ENCODE data around the gene TMX2.

TMX2 gene

GRCh38 chr11:57727185-57727584 lies 14.8 kb downstream of the TMX2 start:
- no peaks in the 10 kb centered on the region for H3K27me3 ChIP-seq (ENCODE audit: low read depth, low read length)
- H3K4me3 ChIP-seq (ENCODE audit: low read length): no peak overlapping the region
- no peak overlapping the region for H3K4me2 ChIP-seq (ENCODE audit: low read length)
- no peak overlapping the region for H3K27ac ChIP-seq (ENCODE audit: low read length)
- no peaks in the 10 kb centered on the region for H3K9me3 ChIP-seq (ENCODE audit: insufficient read depth, low read length)
- TF ChIP-seq CTCF (IDR thresholded peaks at IDR 0.05; ENCODE audit: low read depth, low read length): no peak
- no peak for TF ChIP-seq EZH2phosphoT487 (IDR thresholded peaks at IDR 0.05; ENCODE audit: low read depth)
- H3K36me3 ChIP-seq (replicated peaks; ENCODE audit: low read depth, low read length): peaks cover 13% of the 10 kb centered on the region
- H3K79me2 ChIP-seq (ENCODE audit: low read length): peaks cover 91% of the 10 kb centered on the region
- no peak overlapping the region for H3K9ac ChIP-seq (ENCODE audit: low read length)
- peaks cover 33% of the 10 kb centered on the region for H3K4me1 ChIP-seq (ENCODE audit: low read length)
- no peaks in the 10 kb centered on the region for H4K20me1 ChIP-seq (ENCODE audit: insufficient read depth, low read length)
- H2AFZ ChIP-seq (ENCODE audit: low read depth, low read length): no peak overlapping the region

- Histone ChIP-seq H3K27ac (ENCODE audit: low read length) (peak overlapping the region; percentile 90), H3K9ac (ENCODE audit: low read length) (peak overlapping the region; percentile 65), H3K4me3 (ENCODE audit: low read length) (peak overlapping the region; percentile 67), H3K27me3 (ENCODE audit: low read depth, low read length) (no peaks in the 10 kb centered on the region), H2AFZ (ENCODE audit: low read depth, low read length) (no peak overlapping the region), H4K20me1 (ENCODE audit: insufficient read depth, low read length) (no peaks in the 10 kb centered on the region), H3K79me2 (ENCODE audit: low read length) (peaks cover 93% of the 10 kb centered on the region), H3K36me3 (replicated peaks; ENCODE audit: low read depth, low read length) (peaks cover 20% of the 10 kb centered on the region), H3K4me1 (ENCODE audit: low read length) (peaks cover 34% of the 10 kb centered on the region), H3K9me3 (ENCODE audit: insufficient read depth, low read length) (no peaks in the 10 kb centered on the region), H3K4me2 (ENCODE audit: low read length) (peak overlapping the region; percentile 79)
- TF ChIP-seq EZH2phosphoT487 (IDR thresholded peaks at IDR 0.05; ENCODE audit: low read depth) (no peak), CTCF (IDR thresholded peaks at IDR 0.05; ENCODE audit: low read depth, low read length) (no peak)
These were observed 16.4 kb downstream of the TMX2 start for GRCh38 chr11:57728829-57729228.

- peak overlapping the region; percentile 65 for H3K9ac ChIP-seq (ENCODE audit: low read length)
These were observed 17.1 kb downstream of the TMX2 start for GRCh38 chr11:57729479-57729878.

GRCh38 chr11:57732661-57733060 lies 20.3 kb downstream of the TMX2 start:
- peaks cover 86% of the 10 kb centered on the region for H3K79me2 ChIP-seq (ENCODE audit: low read length)
- TF ChIP-seq CTCF (IDR thresholded peaks at IDR 0.05; ENCODE audit: low read depth, low read length) (no peak), EZH2phosphoT487 (IDR thresholded peaks at IDR 0.05; ENCODE audit: low read depth) (no peak)
- no peak overlapping the region for H3K4me2 ChIP-seq (ENCODE audit: low read length)
- no peaks in the 10 kb centered on the region for H4K20me1 ChIP-seq (ENCODE audit: insufficient read depth, low read length)
- no peak overlapping the region for H3K9ac ChIP-seq (ENCODE audit: low read length)
- H3K27me3 ChIP-seq (ENCODE audit: low read depth, low read length): no peaks in the 10 kb centered on the region
- H3K9me3 ChIP-seq (ENCODE audit: insufficient read depth, low read length): no peaks in the 10 kb centered on the region
- H3K4me1 ChIP-seq (ENCODE audit: low read length): peaks cover 34% of the 10 kb centered on the region
- no peak overlapping the region for H2AFZ ChIP-seq (ENCODE audit: low read depth, low read length)
- H3K36me3 ChIP-seq (replicated peaks; ENCODE audit: low read depth, low read length): peaks cover 21% of the 10 kb centered on the region
- H3K4me3 ChIP-seq (ENCODE audit: low read length): no peak overlapping the region
- no peak overlapping the region for H3K27ac ChIP-seq (ENCODE audit: low read length)

More at GRCh38 chr11:57729479-57729878, 17.1 kb downstream of the TMX2 start:
- Histone ChIP-seq H3K27me3 (ENCODE audit: low read depth, low read length) (no peaks in the 10 kb centered on the region), H3K4me3 (ENCODE audit: low read length) (peak overlapping the region; percentile 67), H3K27ac (ENCODE audit: low read length) (peak overlapping the region; percentile 90), H3K9me3 (ENCODE audit: insufficient read depth, low read length) (no peaks in the 10 kb centered on the region), H2AFZ (ENCODE audit: low read depth, low read length) (no peak overlapping the region), H3K4me1 (ENCODE audit: low read length) (peaks cover 34% of the 10 kb centered on the region), H4K20me1 (ENCODE audit: insufficient read depth, low read length) (no peaks in the 10 kb centered on the region), H3K4me2 (ENCODE audit: low read length) (peak overlapping the region; percentile 79), H3K36me3 (replicated peaks; ENCODE audit: low read depth, low read length) (peaks cover 23% of the 10 kb centered on the region), H3K79me2 (ENCODE audit: low read length) (peaks cover 92% of the 10 kb centered on the region)
- no peak for TF ChIP-seq CTCF (IDR thresholded peaks at IDR 0.05; ENCODE audit: low read depth, low read length)
- TF ChIP-seq EZH2phosphoT487 (IDR thresholded peaks at IDR 0.05; ENCODE audit: low read depth): no peak

Measured in OCI-LY3 (cell line).